Endothelial cell of umbilical vein (primary cell): ENCODE measurements around the gene C9orf152.

Experiments used
- EZH2 ChIP-seq: IDR thresholded peaks from 2 replicates; pipeline ENCODE4 v1.6.1; 2012; ENCODE audit warnings: borderline replicate concordance, low read depth, mild to moderate bottlenecking, moderate library complexity, low read length, inconsistent platforms; ENCODE audit not compliant: severe bottlenecking
- FOS ChIP-seq: IDR thresholded peaks from 2 replicates; pipeline ENCODE4 v1.6.1; 2011; ENCODE audit warnings: mild to moderate bottlenecking, low read length, moderate library complexity, borderline replicate concordance; ENCODE audit not compliant: insufficient read depth
- GATA2 ChIP-seq: IDR thresholded peaks from 2 replicates; pipeline ENCODE4 v1.7.0; 2011; ENCODE audit warnings: low read depth, mild to moderate bottlenecking, moderate library complexity, mixed read lengths, low read length; ENCODE audit not compliant: insufficient read length, insufficient read depth
- MYC ChIP-seq: IDR thresholded peaks from one replicate; pipeline ENCODE4 v1.6.1; 2011; ENCODE audit warnings: mild to moderate bottlenecking, low read depth, low read length
- POLR2A ChIP-seq: IDR thresholded peaks from 2 replicates; pipeline ENCODE4 v1.6.1; 2012; ENCODE audit warnings: low read depth, mild to moderate bottlenecking, control low read depth, low read length
- POLR2AphosphoS5 ChIP-seq: IDR thresholded peaks from 2 replicates; pipeline ENCODE4 v1.6.1; 2012; ENCODE audit warnings: low read depth, mild to moderate bottlenecking, control low read depth, low read length, moderate library complexity; ENCODE audit not compliant: insufficient read depth
- TF ChIP-seq, protein P1 (sequence below), 2 donors: IDR thresholded peaks; 1 replicate in 1 of 2; 2 replicates in 1 of 2; pipeline ENCODE4 v1.5.1; 2011; ENCODE audit warnings: low read length in 2 of 2, mild to moderate bottlenecking in 2 of 2, moderate library complexity in 2 of 2, control low read depth in 1 of 2, inconsistent platforms in 1 of 2, low read depth in 1 of 2; ENCODE audit not compliant: insufficient read depth in 1 of 2; ENCODE audit errors: extremely low read depth in 1 of 2
- TF ChIP-seq, protein P2 (sequence below): IDR thresholded peaks from 2 replicates; pipeline ENCODE4 v1.6.1; 2011; ENCODE audit not compliant: insufficient read depth, insufficient read length

DNA sequence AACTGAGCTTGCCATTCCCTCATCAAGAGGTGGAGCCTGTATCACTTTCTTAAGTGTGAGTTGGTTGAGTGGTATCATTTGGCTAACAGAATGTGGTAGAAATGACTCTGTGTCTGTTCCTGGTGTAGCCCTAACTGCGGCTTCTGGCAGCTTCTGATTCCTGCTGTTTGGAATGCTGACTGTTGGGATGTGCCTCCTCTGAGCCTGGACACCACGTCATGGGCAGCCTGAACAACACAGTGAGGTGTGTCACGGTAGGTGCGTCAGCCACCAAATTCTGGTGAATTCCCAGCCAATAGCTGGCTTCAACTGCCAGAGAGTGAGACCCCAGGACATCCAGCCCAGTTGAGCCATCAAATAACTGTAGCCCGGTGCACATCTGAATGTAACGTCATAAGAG is 6.1 kb upstream of the C9orf152 start:
- no peak for TF ChIP-seq FOS
- TF ChIP-seq, protein P1, sequence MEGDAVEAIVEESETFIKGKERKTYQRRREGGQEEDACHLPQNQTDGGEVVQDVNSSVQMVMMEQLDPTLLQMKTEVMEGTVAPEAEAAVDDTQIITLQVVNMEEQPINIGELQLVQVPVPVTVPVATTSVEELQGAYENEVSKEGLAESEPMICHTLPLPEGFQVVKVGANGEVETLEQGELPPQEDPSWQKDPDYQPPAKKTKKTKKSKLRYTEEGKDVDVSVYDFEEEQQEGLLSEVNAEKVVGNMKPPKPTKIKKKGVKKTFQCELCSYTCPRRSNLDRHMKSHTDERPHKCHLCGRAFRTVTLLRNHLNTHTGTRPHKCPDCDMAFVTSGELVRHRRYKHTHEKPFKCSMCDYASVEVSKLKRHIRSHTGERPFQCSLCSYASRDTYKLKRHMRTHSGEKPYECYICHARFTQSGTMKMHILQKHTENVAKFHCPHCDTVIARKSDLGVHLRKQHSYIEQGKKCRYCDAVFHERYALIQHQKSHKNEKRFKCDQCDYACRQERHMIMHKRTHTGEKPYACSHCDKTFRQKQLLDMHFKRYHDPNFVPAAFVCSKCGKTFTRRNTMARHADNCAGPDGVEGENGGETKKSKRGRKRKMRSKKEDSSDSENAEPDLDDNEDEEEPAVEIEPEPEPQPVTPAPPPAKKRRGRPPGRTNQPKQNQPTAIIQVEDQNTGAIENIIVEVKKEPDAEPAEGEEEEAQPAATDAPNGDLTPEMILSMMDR (IDR thresholded peaks at IDR 0.05; ENCODE audit: extremely low read depth in 1 of 2, insufficient read depth in 1 of 2, low read depth in 1 of 2, low read length in 2 of 2) = no peak
- TF ChIP-seq, protein P2, sequence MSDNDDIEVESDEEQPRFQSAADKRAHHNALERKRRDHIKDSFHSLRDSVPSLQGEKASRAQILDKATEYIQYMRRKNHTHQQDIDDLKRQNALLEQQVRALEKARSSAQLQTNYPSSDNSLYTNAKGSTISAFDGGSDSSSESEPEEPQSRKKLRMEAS = no peak
- TF ChIP-seq POLR2A = no peak
- TF ChIP-seq POLR2AphosphoS5 = no peak
- no peak for TF ChIP-seq GATA2
- no peak for TF ChIP-seq EZH2
- no peak for TF ChIP-seq MYC
